ENCODE measurements around the gene CARD19. TPM values are rescaled to one million over a fixed set of nuclear protein-coding genes. Genes with fewer than 3 reads are reported as not detected.
"Not testable (repeated sequence)": the region's sequence is repeated elsewhere in the genome, so short reads cannot be mapped to it uniquely, and the experiment has no call there.

The CARD19 gene
- total and polyA plus RNA-seq, 2 donors (not counting 1 experiment from before 2014, with no cell fraction given): 31.9 to 63.4 TPM

- no peak for ATAC-seq (ENCODE audit: low read depth)
- H3K9me3 Mint-ChIP-seq (ENCODE audit: insufficient read depth): no peaks in the 10 kb centered on the region
- H3K4me3 ChIP-seq (ENCODE audit: control extremely low read depth in 1 of 5, extremely low read depth in 1 of 5, insufficient read depth in 1 of 5, low read depth in 2 of 5, low read length in 4 of 5): no peak overlapping the region
- no peak overlapping the region for H3K27ac ChIP-seq (ENCODE audit: low read length in 2 of 2)
- H3K27me3 Mint-ChIP-seq: no peaks in the 10 kb centered on the region
- peaks cover 27% of the 10 kb centered on the region for H3K4me1 Mint-ChIP-seq
- 43% methylated on average over 2 of the region's 3 CpGs for WGBS (ENCODE audit: insufficient coverage)
- CTCF ChIA-PET: no interaction called here
- H3K4me3 Mint-ChIP-seq: no peak overlapping the region
- intact Hi-C loops (cut with micrococcal nuclease): no loop called here
- TF ChIP-seq CTCF (IDR thresholded peaks at IDR 0.05): no peak
- no peaks in the 10 kb centered on the region for H3K79me2 ChIP-seq (ENCODE audit: control insufficient read depth, insufficient read depth, low read length)
- POLR2A ChIA-PET: no interaction called here
- peaks cover 25 to 29% of the 10 kb centered on the region in 2 donors for H3K4me1 ChIP-seq (ENCODE audit: control insufficient read depth in 2 of 2, insufficient read depth in 2 of 2, low read length in 2 of 2)
- no peaks in the 10 kb centered on the region for H3K9me3 ChIP-seq (ENCODE audit: control extremely low read depth in 1 of 3, control insufficient read depth in 2 of 3, insufficient read depth in 1 of 3, low read length in 2 of 3)
- H3K27me3 ChIP-seq (replicated peaks in 1 of 4; ENCODE audit: control extremely low read depth in 1 of 4, control insufficient read depth in 3 of 4, insufficient read depth in 4 of 4, low read length in 3 of 4): no peaks in the 10 kb centered on the region
- no peak for DNase-seq
- H4K20me1 ChIP-seq (ENCODE audit: control insufficient read depth, insufficient read depth, low read length, poor library complexity, severe bottlenecking): peaks cover 2% of the 10 kb centered on the region
- no peak overlapping the region for H3K4me2 ChIP-seq (replicated peaks; ENCODE audit: low read depth, low read length, poor library complexity, severe bottlenecking)
- H3K27ac Mint-ChIP-seq: no peak overlapping the region
- H3K36me3 ChIP-seq (replicated peaks in 1 of 2; ENCODE audit: control extremely low read depth in 1 of 2, control insufficient read depth in 1 of 2, extremely low read depth in 1 of 2, insufficient read depth in 2 of 2, low read length in 1 of 2): peaks cover 0 to 9% of the 10 kb centered on the region in 2 experiments
- H2AFZ ChIP-seq (ENCODE audit: insufficient read depth, low read depth, low read length, poor library complexity, severe bottlenecking): no peak overlapping the region
- no peak overlapping the region for H3K9ac ChIP-seq (ENCODE audit: low read length)
Observed at GRCh38 chr9:93115486-93116071, 19.6 kb downstream of the CARD19 start.

- no peak overlapping the region for H3K4me3 ChIP-seq (ENCODE audit: control extremely low read depth in 1 of 5, extremely low read depth in 1 of 5, insufficient read depth in 1 of 5, low read depth in 2 of 5, low read length in 4 of 5)
- DNase-seq: no peak
- 74% methylated on average over 16 of the region's 17 CpGs for whole genome bisulfite sequencing (ENCODE audit: insufficient coverage)
- H3K9me3 ChIP-seq (ENCODE audit: control extremely low read depth in 1 of 3, control insufficient read depth in 2 of 3, insufficient read depth in 1 of 3, low read length in 2 of 3): no peaks in the 10 kb centered on the region
- H3K79me2 ChIP-seq (ENCODE audit: control insufficient read depth, insufficient read depth, low read length): no peaks in the 10 kb centered on the region
- ChIA-PET CTCF (interaction anchor here (4.9 kb wide), 1 partner anchor 7 kb away, joined by 53 read pairs; no protein-coding TSS in a partner anchor), POLR2A (no interaction called here)
- H2AFZ ChIP-seq (ENCODE audit: insufficient read depth, low read depth, low read length, poor library complexity, severe bottlenecking): no peak overlapping the region
- peaks cover 20 to 27% of the 10 kb centered on the region in 2 donors for H3K4me1 ChIP-seq (ENCODE audit: control insufficient read depth in 2 of 2, insufficient read depth in 2 of 2, low read length in 2 of 2)
- H3K27ac Mint-ChIP-seq: no peak overlapping the region
- H3K9me3 Mint-ChIP-seq (ENCODE audit: insufficient read depth): no peaks in the 10 kb centered on the region
- H4K20me1 ChIP-seq (ENCODE audit: control insufficient read depth, insufficient read depth, low read length, poor library complexity, severe bottlenecking): no peaks in the 10 kb centered on the region
- H3K4me3 Mint-ChIP-seq: no peak overlapping the region
- no peak overlapping the region for H3K27ac ChIP-seq (ENCODE audit: low read length in 2 of 2)
- H3K36me3 ChIP-seq (replicated peaks in 1 of 2; ENCODE audit: control extremely low read depth in 1 of 2, control insufficient read depth in 1 of 2, extremely low read depth in 1 of 2, insufficient read depth in 2 of 2, low read length in 1 of 2): peaks cover 0 to 9% of the 10 kb centered on the region in 2 experiments
- no peaks in the 10 kb centered on the region for H3K27me3 ChIP-seq (replicated peaks in 1 of 4; ENCODE audit: control extremely low read depth in 1 of 4, control insufficient read depth in 3 of 4, insufficient read depth in 4 of 4, low read length in 3 of 4)
- intact Hi-C loops (cut with micrococcal nuclease): no loop called here
- no peak overlapping the region for H3K9ac ChIP-seq (ENCODE audit: low read length)
- TF ChIP-seq EZH2 (IDR thresholded peaks at IDR 0.05; ENCODE audit: borderline replicate concordance, insufficient read depth, low read depth, low read length, poor library complexity, severe bottlenecking) (no peak), CTCF (IDR thresholded peaks at IDR 0.05) (no peak)
- H3K27me3 Mint-ChIP-seq: no peaks in the 10 kb centered on the region
- no peak for ATAC-seq (ENCODE audit: low read depth)
- no peak overlapping the region for H3K4me2 ChIP-seq (replicated peaks; ENCODE audit: low read depth, low read length, poor library complexity, severe bottlenecking)
- H3K4me1 Mint-ChIP-seq: peaks cover 20% of the 10 kb centered on the region
Observed at GRCh38 chr9:93116072-93116961, 20.3 kb downstream of the CARD19 start.

- H3K27me3 Mint-ChIP-seq; H3K27ac Mint-ChIP-seq; H3K36me3 ChIP-seq (replicated peaks in 1 of 2; ENCODE audit: control extremely low read depth in 1 of 2, control insufficient read depth in 1 of 2, extremely low read depth in 1 of 2, insufficient read depth in 2 of 2, low read length in 1 of 2); H4K20me1 ChIP-seq (ENCODE audit: control insufficient read depth, insufficient read depth, low read length, poor library complexity, severe bottlenecking); intact Hi-C loops (cut with micrococcal nuclease); H3K27ac ChIP-seq (ENCODE audit: low read length in 2 of 2); H3K9me3 Mint-ChIP-seq (ENCODE audit: insufficient read depth); H3K4me3 ChIP-seq (ENCODE audit: control extremely low read depth in 1 of 5, extremely low read depth in 1 of 5, insufficient read depth in 1 of 5, low read depth in 2 of 5, low read length in 4 of 5); H3K27me3 ChIP-seq (replicated peaks in 1 of 4; ENCODE audit: control extremely low read depth in 1 of 4, control insufficient read depth in 3 of 4, insufficient read depth in 4 of 4, low read length in 3 of 4); H3K4me3 Mint-ChIP-seq; H3K9me3 ChIP-seq (ENCODE audit: control extremely low read depth in 1 of 3, control insufficient read depth in 2 of 3, insufficient read depth in 1 of 3, low read length in 2 of 3); DNase-seq; POLR2A ChIA-PET; H3K4me2 ChIP-seq (replicated peaks; ENCODE audit: low read depth, low read length, poor library complexity, severe bottlenecking); H3K9ac ChIP-seq (ENCODE audit: low read length); H3K79me2 ChIP-seq (ENCODE audit: control insufficient read depth, insufficient read depth, low read length); H2AFZ ChIP-seq (ENCODE audit: insufficient read depth, low read depth, low read length, poor library complexity, severe bottlenecking); ATAC-seq (ENCODE audit: low read depth): not testable (repeated sequence)
- CTCF ChIA-PET: interaction anchor here (0.7 to 4.9 kb wide), 2 partner anchors 8 to 62 kb away, joined by 4 to 53 read pairs; no protein-coding TSS in a partner anchor
- peaks cover 19% of the 10 kb centered on the region for H3K4me1 Mint-ChIP-seq
- peaks cover 13 to 20% of the 10 kb centered on the region in 2 donors for H3K4me1 ChIP-seq (ENCODE audit: control insufficient read depth in 2 of 2, insufficient read depth in 2 of 2, low read length in 2 of 2)
- WGBS (ENCODE audit: insufficient coverage): 97% methylated on average over 8 of the region's 9 CpGs
Observed at GRCh38 chr9:93117521-93117920, 21.5 kb downstream of the CARD19 start.
